SW 1271 (cell line): ENCODE data around the gene POR.
"Not testable (repeated sequence)": the region's sequence is repeated elsewhere in the genome, so short reads cannot be mapped to it uniquely, and the experiment has no call there.

Source experiments
- DNase-seq, 2 experiments: peaks; one replicate each; lab custom pipeline; 2025; lab: John Stamatoyannopoulos, UW

The POR gene

GRCh38 chr7:75914655-75915415 lies at the start of gene POR:
Gene POR, plus strand, starts transcription at chr7:75915155. Its CDS starts 38,847 bp downstream, at chr7:75954002.
- DNase-seq = peak; percentile 70 to 86

- no peak for DNase-seq
These were observed 48.9 kb upstream of the POR start for GRCh38 chr7:75866114-75866488.

GRCh38 chr7:75866489-75867389 lies 48.2 kb upstream of the POR start:
- DNase-seq = peak; percentile 16 to 52

GRCh38 chr7:75867390-75867717 lies 47.6 kb upstream of the POR start:
- DNase-seq = no peak

GRCh38 chr7:75868153-75868552 lies 46.8 kb upstream of the POR start:
- DNase-seq = no peak

- DNase-seq = no peak
These were observed 45.1 kb upstream of the POR start for GRCh38 chr7:75869776-75870379.

GRCh38 chr7:75870557-75871161 lies 44.3 kb upstream of the POR start:
- DNase-seq = no peak

- DNase-seq = no peak
These were observed 42.7 kb upstream of the POR start for GRCh38 chr7:75872073-75872782.

GRCh38 chr7:75874180-75874579 lies 40.8 kb upstream of the POR start:
- not testable (repeated sequence) for DNase-seq

- DNase-seq = no peak
These were observed 39.6 kb upstream of the POR start for GRCh38 chr7:75875113-75876080.

GRCh38 chr7:75876126-75876881 lies 38.7 kb upstream of the POR start:
- no peak for DNase-seq

GRCh38 chr7:75878312-75878768 lies 36.6 kb upstream of the POR start:
- no peak for DNase-seq

GRCh38 chr7:75878769-75879611 lies 36.0 kb upstream of the POR start, which contains the start of gene RHBDD2:
Gene RHBDD2, plus strand, starts transcription at chr7:75879034. Its CDS starts 49 bp downstream, at chr7:75879083.
- DNase-seq = peak; percentile 50 to 85

- DNase-seq = no peak
These were observed 35.2 kb upstream of the POR start for GRCh38 chr7:75879771-75880184.

GRCh38 chr7:75880242-75880641 lies 34.7 kb upstream of the POR start:
- DNase-seq = no peak

- no peak for DNase-seq
These were observed 33.4 kb upstream of the POR start for GRCh38 chr7:75881436-75882095.

- not testable (repeated sequence) for DNase-seq
These were observed 31.6 kb upstream of the POR start for GRCh38 chr7:75883265-75883824.

- DNase-seq = no peak
These were observed 30.5 kb upstream of the POR start for GRCh38 chr7:75884476-75884875.
